Suprapubic skin (tissue), 3 donors: Measurements from ENCODE around the gene RPH3AL.

ENCODE experiments used
- POLR2A ChIP-seq, 2 donors: fragments of 450-650 bp; IDR thresholded peaks; one replicate each; pipeline ENCODE4 v1.6.1; 2017; ENCODE audit warnings: antibody characterized with exemption in 2 of 2, mild to moderate bottlenecking in 2 of 2, moderate library complexity in 2 of 2
- TF ChIP-seq, protein P1 (sequence below), 2 donors: fragments of 200-600 bp in 1 of 2; fragments of 450-650 bp in 1 of 2; sonication (generic) in 1 of 2; IDR thresholded peaks; one replicate each; pipeline ENCODE4 v1.5.1; 2016 to 2019; ENCODE audit warnings: antibody characterized with exemption in 2 of 2, mild to moderate bottlenecking in 1 of 2, moderate library complexity in 1 of 2

GRCh38 chr17:214881-215331 is 137.7 kb downstream of the RPH3AL start:
- TF ChIP-seq, protein P1, sequence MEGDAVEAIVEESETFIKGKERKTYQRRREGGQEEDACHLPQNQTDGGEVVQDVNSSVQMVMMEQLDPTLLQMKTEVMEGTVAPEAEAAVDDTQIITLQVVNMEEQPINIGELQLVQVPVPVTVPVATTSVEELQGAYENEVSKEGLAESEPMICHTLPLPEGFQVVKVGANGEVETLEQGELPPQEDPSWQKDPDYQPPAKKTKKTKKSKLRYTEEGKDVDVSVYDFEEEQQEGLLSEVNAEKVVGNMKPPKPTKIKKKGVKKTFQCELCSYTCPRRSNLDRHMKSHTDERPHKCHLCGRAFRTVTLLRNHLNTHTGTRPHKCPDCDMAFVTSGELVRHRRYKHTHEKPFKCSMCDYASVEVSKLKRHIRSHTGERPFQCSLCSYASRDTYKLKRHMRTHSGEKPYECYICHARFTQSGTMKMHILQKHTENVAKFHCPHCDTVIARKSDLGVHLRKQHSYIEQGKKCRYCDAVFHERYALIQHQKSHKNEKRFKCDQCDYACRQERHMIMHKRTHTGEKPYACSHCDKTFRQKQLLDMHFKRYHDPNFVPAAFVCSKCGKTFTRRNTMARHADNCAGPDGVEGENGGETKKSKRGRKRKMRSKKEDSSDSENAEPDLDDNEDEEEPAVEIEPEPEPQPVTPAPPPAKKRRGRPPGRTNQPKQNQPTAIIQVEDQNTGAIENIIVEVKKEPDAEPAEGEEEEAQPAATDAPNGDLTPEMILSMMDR (IDR thresholded peaks at IDR 0.05): no peak
- TF ChIP-seq POLR2A (IDR thresholded peaks at IDR 0.05): no peak
